ENCODE results near the gene AKAP13. TPM values are rescaled to one million over a fixed set of nuclear protein-coding genes. Genes with fewer than 3 reads are reported as not detected.

The AKAP13 gene
- total RNA-seq, 4 donors from 2014 or later: 105 to 167 (median 129) TPM

GRCh38 chr15:85401108-85401774 lies 20.8 kb downstream of the AKAP13 start:
- intact Hi-C loops (cut with DNase I; ENCODE audit: low total_unique reads): no loop called here
- TF ChIP-seq CTCF (IDR thresholded peaks at IDR 0.05): no peak
- no peak for TF ChIP-seq POLR2A (IDR thresholded peaks at IDR 0.05)
- WGBS, 2 donors: 83 to 84% methylated on average over 4 of the region's 4 CpGs
- H3K4me3 ChIP-seq (ENCODE audit: low read depth, poor library complexity, severe bottlenecking): no peak overlapping the region
- no peak for DNase-seq (ENCODE audit: low spot score in 2 of 2)

GRCh38 chr15:85402195-85402881 lies 21.9 kb downstream of the AKAP13 start:
- H3K4me3 ChIP-seq (ENCODE audit: low read depth, poor library complexity, severe bottlenecking): no peak overlapping the region
- WGBS, 2 donors: 68 to 71% methylated on average over 5 of the region's 5 CpGs
- TF ChIP-seq POLR2A (IDR thresholded peaks at IDR 0.05): no peak
- TF ChIP-seq CTCF (IDR thresholded peaks at IDR 0.05): no peak
- no peak for DNase-seq (ENCODE audit: low spot score in 2 of 2)
- intact Hi-C loops (cut with DNase I; ENCODE audit: low total_unique reads): loop anchor here (2.0 kb wide), 1 partner anchor 32 kb away; no protein-coding TSS in a partner anchor

- intact Hi-C loops (cut with DNase I; ENCODE audit: low total_unique reads): loop anchor here (2.0 kb wide), 1 partner anchor 33 kb away; no protein-coding TSS in a partner anchor
- peak in 1 of 2 donors; percentile 44 for DNase-seq (ENCODE audit: low spot score in 2 of 2)
- WGBS, 2 donors: 75 to 82% methylated on average over 5 of the region's 5 CpGs
Observed at GRCh38 chr15:85403745-85404144, 23.3 kb downstream of the AKAP13 start.

GRCh38 chr15:85404176-85404917 lies 23.9 kb downstream of the AKAP13 start:
- no peak for DNase-seq (ENCODE audit: low spot score in 2 of 2)
- WGBS, 2 donors: 68 to 72% methylated on average over 4 of the region's 4 CpGs
- intact Hi-C loops (cut with DNase I; ENCODE audit: low total_unique reads): no loop called here
- no peak overlapping the region for H3K4me3 ChIP-seq (ENCODE audit: low read depth, poor library complexity, severe bottlenecking)
- TF ChIP-seq CTCF (IDR thresholded peaks at IDR 0.05): no peak
- no peak for TF ChIP-seq POLR2A (IDR thresholded peaks at IDR 0.05)

More at GRCh38 chr15:85403745-85404144, 23.3 kb downstream of the AKAP13 start:
- TF ChIP-seq CTCF (IDR thresholded peaks at IDR 0.05): no peak
- no peak for TF ChIP-seq POLR2A (IDR thresholded peaks at IDR 0.05)
- H3K4me3 ChIP-seq (ENCODE audit: low read depth, poor library complexity, severe bottlenecking): no peak overlapping the region

- no peak overlapping the region for H3K4me3 ChIP-seq (ENCODE audit: low read depth, poor library complexity, severe bottlenecking)
- TF ChIP-seq CTCF (IDR thresholded peaks at IDR 0.05) (no peak), POLR2A (IDR thresholded peaks at IDR 0.05) (no peak)
- DNase-seq (ENCODE audit: low spot score in 2 of 2): no peak
- WGBS, 2 donors: 57 to 70% methylated on average over 7 of the region's 7 CpGs
- intact Hi-C loops (cut with DNase I; ENCODE audit: low total_unique reads): no loop called here
Observed at GRCh38 chr15:85404918-85405866, 24.8 kb downstream of the AKAP13 start.
